GM23338 (cell line): ENCODE measurements around the gene FARS2. TPM values are rescaled to one million over a fixed set of nuclear protein-coding genes. Genes with fewer than 3 reads are reported as not detected.

Experiments
- ATAC-seq: fragments of 200-7000 bp; cut with Tn5 transposase; 3 replicates; pipeline ENCODE4 v1.9.1; 2020
- DNase-seq: peaks from one replicate; pipeline ENCODE4 v3.0.0-alpha.2; 2015; ENCODE audit warnings: low spot score
- H2AFZ ChIP-seq: fragments of 200-600 bp; sonication (generic); 2 replicates; pipeline ENCODE4 v1.8.0; 2016; ENCODE audit warnings: antibody characterized with exemption, mild to moderate bottlenecking, moderate library complexity
- H3F3A ChIP-seq: fragments of 200-600 bp; sonication (generic); replicated peaks from 2 replicates; pipeline ENCODE4 v1.8.0; 2017; ENCODE audit warnings: antibody characterized with exemption, mixed run types, low read depth
- H3K27ac ChIP-seq: fragments of 200-600 bp; sonication (generic); 2 replicates; pipeline ENCODE4 v1.6.1; 2016; ENCODE audit warnings: low read depth
- H3K27me3 ChIP-seq: fragments of 200-600 bp; sonication (generic); 2 replicates; pipeline ENCODE4 v1.8.0; 2016; ENCODE audit warnings: mild to moderate bottlenecking, mixed run types, moderate library complexity; ENCODE audit not compliant: insufficient read depth
- H3K36me3 ChIP-seq: fragments of 200-600 bp; sonication (generic); 2 replicates; pipeline ENCODE4 v1.8.0; 2016; ENCODE audit warnings: mild to moderate bottlenecking; ENCODE audit not compliant: insufficient read depth
- H3K4me1 ChIP-seq: fragments of 200-600 bp; sonication (generic); 2 replicates; pipeline ENCODE4 v1.8.0; 2016; ENCODE audit warnings: mild to moderate bottlenecking, moderate library complexity; ENCODE audit not compliant: insufficient read depth
- H3K4me2 ChIP-seq: fragments of 200-600 bp; sonication (generic); 2 replicates; pipeline ENCODE4 v1.7.1; 2017; ENCODE audit warnings: mixed run types
- H3K4me3 ChIP-seq: fragments of 200-600 bp; sonication (generic); 2 replicates; pipeline ENCODE4 v1.6.1; 2016; ENCODE audit warnings: mixed run types
- H3K79me2 ChIP-seq: fragments of 200-600 bp; sonication (generic); replicated peaks from 2 replicates; pipeline ENCODE4 v1.8.0; 2017; ENCODE audit warnings: mild to moderate bottlenecking; ENCODE audit not compliant: insufficient read depth
- H3K9me2 ChIP-seq: fragments of 200-600 bp; sonication (generic); 2 replicates; pipeline ENCODE4 v1.8.0; 2017; ENCODE audit not compliant: insufficient read depth
- H4K20me1 ChIP-seq: fragments of 200-600 bp; sonication (generic); replicated peaks from 2 replicates; pipeline ENCODE4 v1.8.0; 2017; ENCODE audit warnings: mild to moderate bottlenecking; ENCODE audit not compliant: insufficient read depth
- H3K27ac Mint-ChIP-seq: 2 replicates; pipeline ENCODE4 v1.8.0; 2020; ENCODE audit warnings: inconsistent platforms, mild to moderate bottlenecking, moderate library complexity, mixed read lengths
- H3K27me3 Mint-ChIP-seq: 3 replicates; pipeline ENCODE4 v1.8.0; 2022; ENCODE audit warnings: low read depth, mild to moderate bottlenecking, moderate library complexity, mixed read lengths, inconsistent platforms; ENCODE audit not compliant: insufficient read depth, poor library complexity
- H3K36me3 Mint-ChIP-seq: 3 replicates; pipeline ENCODE4 v1.8.0; 2021; ENCODE audit warnings: low read depth, mild to moderate bottlenecking, inconsistent platforms, moderate library complexity, mixed read lengths
- H3K4me1 Mint-ChIP-seq: 3 replicates; pipeline ENCODE4 v1.8.0; 2020; ENCODE audit warnings: mild to moderate bottlenecking, inconsistent platforms, mixed read lengths
- H3K4me3 Mint-ChIP-seq: 3 replicates; pipeline ENCODE4 v1.8.0; 2021; ENCODE audit warnings: moderate library complexity, mild to moderate bottlenecking, inconsistent platforms, mixed read lengths
- H3K9me3 Mint-ChIP-seq: 3 replicates; pipeline ENCODE4 v1.8.0; 2020; ENCODE audit warnings: moderate library complexity, mild to moderate bottlenecking, inconsistent platforms, mixed read lengths
- CREB1 ChIP-seq: fragments of 250-450 bp; sonication (Bioruptor Pico); IDR thresholded peaks from 2 replicates; pipeline ENCODE4 v1.5.0; 2020; ENCODE audit warnings: low read depth, mild to moderate bottlenecking, moderate library complexity
- ETS1 ChIP-seq: IDR thresholded peaks from 2 replicates; pipeline ENCODE4 v1.6.1; 2016; ENCODE audit warnings: antibody characterized with exemption
- EZH2 ChIP-seq: fragments of 200-600 bp; sonication (generic); IDR thresholded peaks from one replicate; pipeline ENCODE4 v1.8.0; 2017; ENCODE audit warnings: antibody characterized with exemption, mild to moderate bottlenecking, low read depth; ENCODE audit not compliant: unreplicated experiment
- EZH2phosphoT487 ChIP-seq: fragments of 200-600 bp; sonication (generic); IDR thresholded peaks from one replicate; pipeline ENCODE4 v1.8.1; 2018; ENCODE audit warnings: antibody characterized with exemption; ENCODE audit not compliant: unreplicated experiment
- JUNB ChIP-seq: IDR thresholded peaks from one replicate; pipeline ENCODE4 v1.6.1; 2016; ENCODE audit warnings: antibody characterized with exemption; ENCODE audit not compliant: unreplicated experiment
- NANOG ChIP-seq: IDR thresholded peaks from 2 replicates; pipeline ENCODE4 v1.6.1; 2016; ENCODE audit warnings: antibody characterized with exemption, borderline replicate concordance
- POLR2AphosphoS5 ChIP-seq: IDR thresholded peaks from 2 replicates; pipeline ENCODE4 v1.6.1; 2016; ENCODE audit warnings: antibody characterized with exemption, low read depth
- REST ChIP-seq: IDR thresholded peaks from one replicate; pipeline ENCODE4 v1.6.1; 2018; ENCODE audit warnings: antibody characterized with exemption; ENCODE audit not compliant: unreplicated experiment
- STAT1 ChIP-seq: IDR thresholded peaks from one replicate; pipeline ENCODE4 v1.6.1; 2016; ENCODE audit warnings: antibody characterized with exemption; ENCODE audit not compliant: unreplicated experiment
- ZNF114 ChIP-seq: fragments of 250-450 bp; sonication (Bioruptor Pico); IDR thresholded peaks from 2 replicates; pipeline ENCODE4 v1.5.0; 2020; ENCODE audit warnings: mild to moderate bottlenecking, moderate library complexity
- ZNF331 ChIP-seq: fragments of 250-450 bp; sonication (Bioruptor Pico); IDR thresholded peaks from 2 replicates; pipeline ENCODE4 v1.5.0; 2020; ENCODE audit warnings: low read depth, mild to moderate bottlenecking, moderate library complexity
- ZNF462 ChIP-seq: fragments of 250-450 bp; sonication (Bioruptor Pico); IDR thresholded peaks from 2 replicates; pipeline ENCODE4 v1.5.0; 2020; ENCODE audit warnings: mild to moderate bottlenecking, moderate library complexity
- polyA plus RNA-seq: library from polyadenylated mRNA; unstranded; fragments of >200 nt; fragmentation: Nextera tagmentation; extraction: Ambion mirVana; gene quantifications from 2 replicates; pipeline ENCODE4 v1.2.1, GENCODE V29; 2016
- total RNA-seq: library from RNA; depleted of rRNA; stranded (reverse); fragments of >200 nt; shearing (Covaris generic); gene quantifications from 2 replicates; pipeline ENCODE4 v1.2.3, GENCODE V29; 2014
- TF ChIP-seq, protein P1 (sequence below), 2 experiments: fragments of 200-600 bp in 1 of 2; sonication (generic) in 1 of 2; conservative IDR thresholded peaks; 2 replicates each; pipeline versions ENCODE4 v1.5.1 to v1.6.1; 2016 to 2017; ENCODE audit warnings: antibody characterized with exemption in 2 of 2, low read depth in 2 of 2, mild to moderate bottlenecking in 2 of 2, moderate library complexity in 1 of 2

Gene FARS2
- total and polyA plus RNA-seq, 2 experiments from 2014 or later = 7.6 to 19.0 TPM

DNA sequence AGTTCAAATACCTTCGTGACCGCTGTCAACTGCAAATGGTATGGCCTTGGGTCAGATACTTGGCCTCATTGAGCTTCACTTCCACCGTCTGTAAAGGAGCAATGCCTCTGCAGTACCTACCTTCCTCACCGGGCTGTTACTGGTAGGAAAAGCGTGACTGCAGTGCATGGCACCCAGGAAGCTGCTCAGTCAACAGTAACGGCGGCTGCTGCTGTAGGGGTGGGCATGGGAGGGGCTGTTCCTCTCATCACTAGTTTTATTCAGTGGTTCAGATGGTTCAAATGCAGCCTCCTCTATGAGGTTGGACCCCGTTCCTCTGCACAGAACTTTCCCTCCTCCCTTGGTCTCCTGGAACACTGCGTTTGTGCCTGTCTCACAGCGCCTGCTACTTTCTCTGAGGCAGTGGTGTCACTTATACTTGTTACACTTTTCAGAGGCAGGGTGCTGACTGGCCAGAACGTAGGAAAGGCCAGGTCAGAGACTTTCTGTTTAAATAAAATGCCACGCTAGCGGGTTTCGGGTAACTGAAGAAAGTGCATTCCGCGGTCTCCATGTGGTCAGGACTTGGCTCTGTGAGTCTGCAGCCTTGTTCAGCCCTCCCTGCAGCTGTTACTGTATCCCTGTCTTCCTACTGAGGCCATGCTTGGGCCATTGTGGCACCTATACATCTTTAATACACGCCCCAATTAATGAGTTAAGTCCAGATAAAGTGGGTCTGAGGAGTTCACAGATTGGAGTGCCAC, 465.8 kb downstream of the FARS2 start:
- Histone ChIP-seq H3K4me1 (peaks cover 11% of the 10 kb centered on the region), H3K27me3 (no peaks in the 10 kb centered on the region), H3K36me3 (no peaks in the 10 kb centered on the region), H2AFZ (no peak overlapping the region), H3K27ac (no peak overlapping the region), H3K4me3 (no peak overlapping the region), H3K9me2 (no peaks in the 10 kb centered on the region), H3F3A (no peaks in the 10 kb centered on the region), H4K20me1 (no peaks in the 10 kb centered on the region), H3K4me2 (no peak overlapping the region), H3K79me2 (no peaks in the 10 kb centered on the region)
- H3K9me3 Mint-ChIP-seq = no peaks in the 10 kb centered on the region
- DNase-seq = peak; percentile 26
- peaks cover 43% of the 10 kb centered on the region for H3K4me1 Mint-ChIP-seq
- H3K27me3 Mint-ChIP-seq = peaks cover 7% of the 10 kb centered on the region
- H3K36me3 Mint-ChIP-seq = no peaks in the 10 kb centered on the region
- no peak for ATAC-seq
- TF ChIP-seq REST (no peak), EZH2 (no peak), EZH2phosphoT487 (no peak), ZNF331 (no peak), NANOG (no peak), STAT1 (no peak), ETS1 (no peak), ZNF114 (no peak), CREB1 (CRISPR knock-in tag) (no peak), JUNB (no peak), POLR2AphosphoS5 (no peak), ZNF462 (no peak)
- TF ChIP-seq, protein P1, sequence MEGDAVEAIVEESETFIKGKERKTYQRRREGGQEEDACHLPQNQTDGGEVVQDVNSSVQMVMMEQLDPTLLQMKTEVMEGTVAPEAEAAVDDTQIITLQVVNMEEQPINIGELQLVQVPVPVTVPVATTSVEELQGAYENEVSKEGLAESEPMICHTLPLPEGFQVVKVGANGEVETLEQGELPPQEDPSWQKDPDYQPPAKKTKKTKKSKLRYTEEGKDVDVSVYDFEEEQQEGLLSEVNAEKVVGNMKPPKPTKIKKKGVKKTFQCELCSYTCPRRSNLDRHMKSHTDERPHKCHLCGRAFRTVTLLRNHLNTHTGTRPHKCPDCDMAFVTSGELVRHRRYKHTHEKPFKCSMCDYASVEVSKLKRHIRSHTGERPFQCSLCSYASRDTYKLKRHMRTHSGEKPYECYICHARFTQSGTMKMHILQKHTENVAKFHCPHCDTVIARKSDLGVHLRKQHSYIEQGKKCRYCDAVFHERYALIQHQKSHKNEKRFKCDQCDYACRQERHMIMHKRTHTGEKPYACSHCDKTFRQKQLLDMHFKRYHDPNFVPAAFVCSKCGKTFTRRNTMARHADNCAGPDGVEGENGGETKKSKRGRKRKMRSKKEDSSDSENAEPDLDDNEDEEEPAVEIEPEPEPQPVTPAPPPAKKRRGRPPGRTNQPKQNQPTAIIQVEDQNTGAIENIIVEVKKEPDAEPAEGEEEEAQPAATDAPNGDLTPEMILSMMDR (conservative IDR thresholded peaks at IDR 0.05; ENCODE audit: low read depth in 2 of 2) = no peak
- H3K27ac Mint-ChIP-seq = no peak overlapping the region
- no peak overlapping the region for H3K4me3 Mint-ChIP-seq
